SK-N-SH treated with all-trans-retinoic acid at 6 μM for 48 hours (cell line): ENCODE data around the gene LAMA5.

Experiments
- ATAC-seq: fragments of 200-7000 bp; cut with Tn5 transposase; 3 replicates; pipeline ENCODE4 v1.9.1; 2020; ENCODE audit warnings: mild to moderate bottlenecking, moderate library complexity
- ARNTL ChIP-seq: fragments of 450-650 bp; formaldehyde crosslinking; IDR thresholded peaks from 2 replicates; pipeline ENCODE4 v1.5.0; 2020; ENCODE audit warnings: low read depth, mild to moderate bottlenecking, moderate library complexity, borderline replicate concordance
- BACH2 ChIP-seq: fragments of 250-450 bp; sonication (Bioruptor Pico); IDR thresholded peaks from 2 replicates; pipeline ENCODE4 v1.9.0; 2021; ENCODE audit warnings: mild to moderate bottlenecking, borderline replicate concordance
- CREB5 ChIP-seq: fragments of 250-450 bp; sonication (Bioruptor Pico); IDR thresholded peaks from 2 replicates; pipeline ENCODE4 v1.5.1; 2020; ENCODE audit warnings: low read depth, mild to moderate bottlenecking, moderate library complexity
- CSDC2 ChIP-seq: fragments of 250-450 bp; sonication (Bioruptor Pico); IDR thresholded peaks from 2 replicates; pipeline ENCODE4 v1.5.0; 2020; ENCODE audit warnings: mild to moderate bottlenecking, moderate library complexity
- CSRNP3 ChIP-seq: fragments of 250-450 bp; sonication (Bioruptor Pico); IDR thresholded peaks from 2 replicates; pipeline ENCODE4 v1.5.1; 2021; ENCODE audit warnings: mild to moderate bottlenecking, moderate library complexity
- ESRRG ChIP-seq: fragments of 250-450 bp; sonication (Bioruptor Pico); IDR thresholded peaks from 2 replicates; pipeline ENCODE4 v1.6.1; 2021; ENCODE audit warnings: mild to moderate bottlenecking
- GLIS3 ChIP-seq: fragments of 250-450 bp; sonication (Bioruptor Pico); IDR thresholded peaks from 2 replicates; pipeline ENCODE4 v1.5.0; 2020; ENCODE audit warnings: mild to moderate bottlenecking, moderate library complexity
- ISL1 ChIP-seq: fragments of 250-450 bp; sonication (Bioruptor Pico); IDR thresholded peaks from 2 replicates; pipeline ENCODE4 v2.1.2; 2022; ENCODE audit warnings: mild to moderate bottlenecking, moderate library complexity
- OSR1 ChIP-seq: fragments of 250-450 bp; sonication (Bioruptor Pico); IDR thresholded peaks from 2 replicates; pipeline ENCODE4 v1.8.0; 2022; ENCODE audit warnings: moderate library complexity, mild to moderate bottlenecking, inconsistent platforms
- PATZ1 ChIP-seq: fragments of 250-450 bp; sonication (Bioruptor Pico); IDR thresholded peaks from 2 replicates; pipeline ENCODE4 v1.8.0; 2020; ENCODE audit warnings: mild to moderate bottlenecking, moderate library complexity, borderline replicate concordance
- POU6F1 ChIP-seq: fragments of 250-450 bp; sonication (Bioruptor Pico); IDR thresholded peaks from 2 replicates; pipeline ENCODE4 v1.8.0; 2021; ENCODE audit warnings: low read depth, mild to moderate bottlenecking, moderate library complexity, borderline replicate concordance
- PPARA ChIP-seq: fragments of 250-450 bp; sonication (Bioruptor Pico); IDR thresholded peaks from 2 replicates; pipeline ENCODE4 v1.5.0; 2020; ENCODE audit warnings: mild to moderate bottlenecking, borderline replicate concordance
- RARB ChIP-seq: fragments of 250-450 bp; sonication (Bioruptor Pico); IDR thresholded peaks from 2 replicates; pipeline ENCODE4 v1.8.0; 2021; ENCODE audit warnings: mild to moderate bottlenecking, moderate library complexity
- SNAI2 ChIP-seq: fragments of 250-450 bp; sonication (Bioruptor Pico); IDR thresholded peaks from 2 replicates; pipeline ENCODE4 v1.5.0; 2020; ENCODE audit warnings: mild to moderate bottlenecking, moderate library complexity
- TCF4 ChIP-seq: fragments of 250-450 bp; sonication (Bioruptor Pico); IDR thresholded peaks from 2 replicates; pipeline ENCODE4 v1.8.0; 2021; ENCODE audit warnings: mild to moderate bottlenecking, moderate library complexity, borderline replicate concordance
- TOX ChIP-seq: fragments of 250-450 bp; sonication (Bioruptor Pico); IDR thresholded peaks from 2 replicates; pipeline ENCODE4 v1.8.0; 2021; ENCODE audit warnings: mild to moderate bottlenecking, moderate library complexity, borderline replicate concordance
- ZC3H10 ChIP-seq: fragments of 250-450 bp; sonication (Bioruptor Pico); IDR thresholded peaks from 2 replicates; pipeline ENCODE4 v1.5.1; 2021; ENCODE audit warnings: mild to moderate bottlenecking, moderate library complexity
- ZFP3 ChIP-seq: fragments of 250-450 bp; sonication (Bioruptor Pico); IDR thresholded peaks from 2 replicates; pipeline ENCODE4 v1.5.0; 2020; ENCODE audit warnings: mild to moderate bottlenecking, moderate library complexity
- ZFP30 ChIP-seq: fragments of 450-650 bp; formaldehyde crosslinking; IDR thresholded peaks from 2 replicates; pipeline ENCODE4 v1.5.0; 2022; ENCODE audit warnings: mild to moderate bottlenecking, moderate library complexity
- ZNF565 ChIP-seq: fragments of 450-650 bp; formaldehyde crosslinking; conservative IDR thresholded peaks from 2 replicates; pipeline ENCODE4 v1.5.0; 2020; ENCODE audit warnings: low read depth, mild to moderate bottlenecking, moderate library complexity
- ZNF8 ChIP-seq: fragments of 450-650 bp; formaldehyde crosslinking; IDR thresholded peaks from 2 replicates; pipeline ENCODE4 v1.5.0; 2020; ENCODE audit warnings: mild to moderate bottlenecking, moderate library complexity
- TF ChIP-seq, protein P1 (sequence below): fragments of 250-450 bp; sonication (Bioruptor Pico); IDR thresholded peaks from 2 replicates; pipeline ENCODE4 v1.5.0; 2020; ENCODE audit warnings: mild to moderate bottlenecking, moderate library complexity

Gene LAMA5

GRCh38 chr20:62355516-62355877 lies 11.6 kb downstream of the LAMA5 start:
- no peak for ATAC-seq
- TF ChIP-seq TOX (CRISPR knock-in tag) (no peak), TCF4 (CRISPR knock-in tag) (no peak), ZFP3 (CRISPR knock-in tag) (no peak), CSDC2 (CRISPR knock-in tag) (no peak), ZC3H10 (CRISPR knock-in tag) (no peak), CREB5 (CRISPR knock-in tag) (no peak), ISL1 (CRISPR knock-in tag) (no peak), POU6F1 (CRISPR knock-in tag) (no peak), CSRNP3 (CRISPR knock-in tag) (no peak), RARB (CRISPR knock-in tag) (no peak), SNAI2 (no peak)

DNA sequence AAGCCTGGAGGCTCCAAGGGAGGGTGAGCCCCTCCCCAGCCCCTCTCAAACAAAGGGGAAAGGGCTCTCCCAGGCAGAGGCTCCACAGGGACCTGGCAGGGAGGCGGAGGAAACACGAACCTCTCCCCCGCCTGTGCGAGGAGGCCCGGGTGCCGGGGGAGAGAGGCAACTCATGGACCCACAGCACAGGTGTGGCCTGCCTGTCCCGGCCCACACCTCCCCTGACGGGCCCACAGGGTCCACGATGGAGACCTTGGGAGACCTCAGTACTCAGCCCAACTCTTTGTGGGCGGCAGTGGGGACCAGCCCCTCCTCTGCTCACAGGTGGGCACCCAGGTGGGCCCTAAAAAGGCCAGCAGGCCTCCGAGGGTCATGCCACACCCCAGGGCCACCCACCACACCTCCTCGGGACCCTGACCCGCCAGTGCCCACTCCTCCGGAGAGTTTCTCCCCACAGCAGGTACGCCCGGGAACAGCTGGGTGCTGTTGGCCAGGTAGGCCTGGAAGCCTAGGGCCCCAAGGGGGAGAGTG lies 12.2 kb downstream of the LAMA5 start:
- ATAC-seq, result no peak
- TF ChIP-seq ZFP30 (CRISPR knock-in tag), result no peak
- TF ChIP-seq ARNTL (CRISPR knock-in tag), result no peak
- no peak for TF ChIP-seq SNAI2
- TF ChIP-seq ESRRG (CRISPR knock-in tag), result no peak
- no peak for TF ChIP-seq ZNF565
- no peak for TF ChIP-seq GLIS3 (CRISPR knock-in tag)
- TF ChIP-seq, protein P1, sequence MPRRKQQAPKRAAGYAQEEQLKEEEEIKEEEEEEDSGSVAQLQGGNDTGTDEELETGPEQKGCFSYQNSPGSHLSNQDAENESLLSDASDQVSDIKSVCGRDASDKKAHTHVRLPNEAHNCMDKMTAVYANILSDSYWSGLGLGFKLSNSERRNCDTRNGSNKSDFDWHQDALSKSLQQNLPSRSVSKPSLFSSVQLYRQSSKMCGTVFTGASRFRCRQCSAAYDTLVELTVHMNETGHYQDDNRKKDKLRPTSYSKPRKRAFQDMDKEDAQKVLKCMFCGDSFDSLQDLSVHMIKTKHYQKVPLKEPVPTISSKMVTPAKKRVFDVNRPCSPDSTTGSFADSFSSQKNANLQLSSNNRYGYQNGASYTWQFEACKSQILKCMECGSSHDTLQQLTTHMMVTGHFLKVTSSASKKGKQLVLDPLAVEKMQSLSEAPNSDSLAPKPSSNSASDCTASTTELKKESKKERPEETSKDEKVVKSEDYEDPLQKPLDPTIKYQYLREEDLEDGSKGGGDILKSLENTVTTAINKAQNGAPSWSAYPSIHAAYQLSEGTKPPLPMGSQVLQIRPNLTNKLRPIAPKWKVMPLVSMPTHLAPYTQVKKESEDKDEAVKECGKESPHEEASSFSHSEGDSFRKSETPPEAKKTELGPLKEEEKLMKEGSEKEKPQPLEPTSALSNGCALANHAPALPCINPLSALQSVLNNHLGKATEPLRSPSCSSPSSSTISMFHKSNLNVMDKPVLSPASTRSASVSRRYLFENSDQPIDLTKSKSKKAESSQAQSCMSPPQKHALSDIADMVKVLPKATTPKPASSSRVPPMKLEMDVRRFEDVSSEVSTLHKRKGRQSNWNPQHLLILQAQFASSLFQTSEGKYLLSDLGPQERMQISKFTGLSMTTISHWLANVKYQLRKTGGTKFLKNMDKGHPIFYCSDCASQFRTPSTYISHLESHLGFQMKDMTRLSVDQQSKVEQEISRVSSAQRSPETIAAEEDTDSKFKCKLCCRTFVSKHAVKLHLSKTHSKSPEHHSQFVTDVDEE (CRISPR knock-in tag), result no peak
- TF ChIP-seq POU6F1 (CRISPR knock-in tag), result no peak
- no peak for TF ChIP-seq PPARA (CRISPR knock-in tag)
- no peak for TF ChIP-seq OSR1 (CRISPR knock-in tag)
- TF ChIP-seq BACH2 (CRISPR knock-in tag), result no peak
- no peak for TF ChIP-seq TCF4 (CRISPR knock-in tag)
- TF ChIP-seq RARB (CRISPR knock-in tag), result no peak
- TF ChIP-seq CSDC2 (CRISPR knock-in tag), result no peak
- TF ChIP-seq PATZ1 (CRISPR knock-in tag), result no peak
- no peak for TF ChIP-seq ZFP3 (CRISPR knock-in tag)
- no peak for TF ChIP-seq ZNF8
- TF ChIP-seq CSRNP3 (CRISPR knock-in tag), result no peak
- TF ChIP-seq, all 23 proteins: peak for 0
